Activated naive CD8-positive, alpha-beta T cell treated with anti-CD3 and anti-CD28 coated beads for 36 hours (primary cell): ENCODE results near the gene TSKU. TPM values are rescaled to one million over a fixed set of nuclear protein-coding genes. Genes with fewer than 3 reads are reported as not detected.
"Not testable (repeated sequence)": the region's sequence is repeated elsewhere in the genome, so short reads cannot be mapped to it uniquely, and the experiment has no call there.

Source experiments
- DNase-seq: peaks from one replicate; pipeline ENCODE4 v3.0.0; 2021
- H3K27ac Mint-ChIP-seq: one replicate; pipeline ENCODE4 v1.8.0; 2022; ENCODE audit warnings: mild to moderate bottlenecking, moderate library complexity, mixed read lengths
- H3K27me3 Mint-ChIP-seq: one replicate; pipeline ENCODE4 v1.8.0; 2022; ENCODE audit warnings: mild to moderate bottlenecking, mixed read lengths
- H3K36me3 Mint-ChIP-seq: one replicate; pipeline ENCODE4 v1.8.0; 2021; ENCODE audit warnings: mild to moderate bottlenecking, mixed read lengths
- H3K4me1 Mint-ChIP-seq: one replicate; pipeline ENCODE4 v1.8.0; 2021; ENCODE audit warnings: mixed read lengths
- H3K4me3 Mint-ChIP-seq: one replicate; pipeline ENCODE4 v1.8.0; 2022; ENCODE audit warnings: mild to moderate bottlenecking, moderate library complexity, mixed read lengths
- H3K9me3 Mint-ChIP-seq: one replicate; pipeline ENCODE4 v1.8.0; 2022; ENCODE audit warnings: mixed read lengths
- total RNA-seq, 2 experiments: library from RNA; stranded (reverse); gene quantifications; one replicate each; pipeline ENCODE4 v1.2.3, GENCODE V29; 2021

TSKU gene
- 1 to 10 TPM; 2.7 to 3.7 TPM for total RNA-seq

GRCh38 chr11:76783294-76783895 lies at the start of gene TSKU:
TSKU (plus strand) TSS chr11:76783356; CDS start chr11:76795617, 12,261 bp downstream.
- peaks cover 47% of the 10 kb centered on the region for H3K27me3 Mint-ChIP-seq
- DNase-seq = peak; percentile 39
- no peaks in the 10 kb centered on the region for H3K9me3 Mint-ChIP-seq
- no peaks in the 10 kb centered on the region for H3K36me3 Mint-ChIP-seq
- peak within 1 kb of the TSS; percentile 84 for H3K4me3 Mint-ChIP-seq
- peaks cover 20% of the 10 kb centered on the region for H3K4me1 Mint-ChIP-seq
- H3K27ac Mint-ChIP-seq = peak within 1 kb of the TSS; percentile 78

- DNase-seq = peak; percentile 39
- not testable (repeated sequence) for H3K27me3 Mint-ChIP-seq, H3K27ac Mint-ChIP-seq, H3K36me3 Mint-ChIP-seq, H3K4me3 Mint-ChIP-seq, H3K9me3 Mint-ChIP-seq, H3K4me1 Mint-ChIP-seq
Observed at GRCh38 chr11:76733906-76734305, 49.2 kb upstream of the TSKU start.

GRCh38 chr11:76734456-76735420 lies 48.4 kb upstream of the TSKU start:
- Mint-ChIP-seq H3K4me3 (no peak overlapping the region), H3K4me1 (no peaks in the 10 kb centered on the region), H3K27ac (no peak overlapping the region)

GRCh38 chr11:76735841-76736240 lies 47.3 kb upstream of the TSKU start:
- H3K27ac Mint-ChIP-seq = no peak overlapping the region
- H3K4me1 Mint-ChIP-seq = no peaks in the 10 kb centered on the region
- H3K27me3 Mint-ChIP-seq = no peaks in the 10 kb centered on the region
- no peak for DNase-seq
- no peaks in the 10 kb centered on the region for H3K36me3 Mint-ChIP-seq
- H3K9me3 Mint-ChIP-seq = no peaks in the 10 kb centered on the region
- H3K4me3 Mint-ChIP-seq = no peak overlapping the region

More at GRCh38 chr11:76734456-76735420, 48.4 kb upstream of the TSKU start:
- no peaks in the 10 kb centered on the region for H3K36me3 Mint-ChIP-seq
- no peaks in the 10 kb centered on the region for H3K9me3 Mint-ChIP-seq
- H3K27me3 Mint-ChIP-seq = no peaks in the 10 kb centered on the region
- no peak for DNase-seq

- DNase-seq = no peak
- Mint-ChIP-seq H3K4me1 (no peaks in the 10 kb centered on the region), H3K36me3 (no peaks in the 10 kb centered on the region), H3K27ac (no peak overlapping the region), H3K27me3 (no peaks in the 10 kb centered on the region), H3K4me3 (no peak overlapping the region), H3K9me3 (no peaks in the 10 kb centered on the region)
Observed at GRCh38 chr11:76736266-76736665, 46.9 kb upstream of the TSKU start.

GRCh38 chr11:76736773-76737495 lies 46.2 kb upstream of the TSKU start:
- no peaks in the 10 kb centered on the region for H3K9me3 Mint-ChIP-seq
- no peak overlapping the region for H3K27ac Mint-ChIP-seq
- H3K4me1 Mint-ChIP-seq = no peaks in the 10 kb centered on the region
- H3K27me3 Mint-ChIP-seq = no peaks in the 10 kb centered on the region
- H3K36me3 Mint-ChIP-seq = no peaks in the 10 kb centered on the region
- no peak overlapping the region for H3K4me3 Mint-ChIP-seq
- DNase-seq = no peak

GRCh38 chr11:76738618-76739240 lies 44.4 kb upstream of the TSKU start:
- no peaks in the 10 kb centered on the region for H3K9me3 Mint-ChIP-seq
- no peaks in the 10 kb centered on the region for H3K27me3 Mint-ChIP-seq
- H3K4me3 Mint-ChIP-seq = no peak overlapping the region
- no peak for DNase-seq
- H3K36me3 Mint-ChIP-seq = no peaks in the 10 kb centered on the region
- H3K4me1 Mint-ChIP-seq = no peaks in the 10 kb centered on the region
- no peak overlapping the region for H3K27ac Mint-ChIP-seq

- DNase-seq = no peak
- no peaks in the 10 kb centered on the region for H3K27me3 Mint-ChIP-seq
Observed at GRCh38 chr11:76739798-76740197, 43.4 kb upstream of the TSKU start.

GRCh38 chr11:76740772-76741171 lies 42.4 kb upstream of the TSKU start:
- H3K27ac Mint-ChIP-seq = no peak overlapping the region
- H3K27me3 Mint-ChIP-seq = no peaks in the 10 kb centered on the region
- H3K36me3 Mint-ChIP-seq = no peaks in the 10 kb centered on the region
- no peaks in the 10 kb centered on the region for H3K4me1 Mint-ChIP-seq
- no peak for DNase-seq
- no peaks in the 10 kb centered on the region for H3K9me3 Mint-ChIP-seq
- no peak overlapping the region for H3K4me3 Mint-ChIP-seq

More at GRCh38 chr11:76739798-76740197, 43.4 kb upstream of the TSKU start:
- Mint-ChIP-seq H3K9me3 (no peaks in the 10 kb centered on the region), H3K4me3 (no peak overlapping the region), H3K4me1 (no peaks in the 10 kb centered on the region), H3K36me3 (no peaks in the 10 kb centered on the region), H3K27ac (no peak overlapping the region)

- Mint-ChIP-seq H3K36me3 (no peaks in the 10 kb centered on the region), H3K4me1 (peaks cover 2% of the 10 kb centered on the region), H3K9me3 (no peaks in the 10 kb centered on the region), H3K27me3 (no peaks in the 10 kb centered on the region), H3K4me3 (no peak overlapping the region), H3K27ac (no peak overlapping the region)
- no peak for DNase-seq
Observed at GRCh38 chr11:76742902-76743301, 40.3 kb upstream of the TSKU start.

- H3K4me1 Mint-ChIP-seq = peaks cover 2% of the 10 kb centered on the region
- no peak overlapping the region for H3K4me3 Mint-ChIP-seq
- H3K9me3 Mint-ChIP-seq = no peaks in the 10 kb centered on the region
- H3K36me3 Mint-ChIP-seq = no peaks in the 10 kb centered on the region
- H3K27ac Mint-ChIP-seq = no peak overlapping the region
- DNase-seq = no peak
- H3K27me3 Mint-ChIP-seq = peaks cover 3% of the 10 kb centered on the region
Observed at GRCh38 chr11:76744186-76745043, 38.7 kb upstream of the TSKU start.

GRCh38 chr11:76745044-76745376 lies 38.1 kb upstream of the TSKU start:
- Mint-ChIP-seq H3K9me3 (no peaks in the 10 kb centered on the region), H3K27ac (no peak overlapping the region), H3K36me3 (no peaks in the 10 kb centered on the region), H3K27me3 (peaks cover 3% of the 10 kb centered on the region), H3K4me1 (peaks cover 2% of the 10 kb centered on the region), H3K4me3 (no peak overlapping the region)
- no peak for DNase-seq

- Mint-ChIP-seq H3K4me1 (peaks cover 2% of the 10 kb centered on the region), H3K4me3 (no peak overlapping the region), H3K27me3 (peaks cover 3% of the 10 kb centered on the region), H3K27ac (no peak overlapping the region), H3K36me3 (no peaks in the 10 kb centered on the region), H3K9me3 (no peaks in the 10 kb centered on the region)
- DNase-seq = no peak
Observed at GRCh38 chr11:76745561-76746207, 37.5 kb upstream of the TSKU start.
